Neuronal stem cell (in vitro differentiated cells): ENCODE results near the gene VPS26C.

ENCODE experiments used
- DNase-seq: peaks from one replicate; pipeline ENCODE4 v3.0.0-alpha.2; 2013; ENCODE audit warnings: low spot score
- H2AFZ ChIP-seq: one replicate; pipeline ENCODE4 v1.6.1; 2013; ENCODE audit warnings: mild to moderate bottlenecking, low read length, inconsistent platforms
- H2AK5ac ChIP-seq: 2 replicates; pipeline ENCODE4 v1.6.1; 2013; ENCODE audit warnings: low read depth, mild to moderate bottlenecking, inconsistent platforms, low read length, moderate library complexity, mixed read lengths
- H2BK120ac ChIP-seq: 2 replicates; pipeline ENCODE4 v1.6.1; 2013; ENCODE audit warnings: low read depth, mild to moderate bottlenecking, inconsistent platforms, low read length, moderate library complexity, mixed read lengths
- H2BK12ac ChIP-seq: one replicate; pipeline ENCODE4 v1.6.1; 2013; ENCODE audit warnings: low read length, inconsistent platforms
- H2BK15ac ChIP-seq: 2 replicates; pipeline ENCODE4 v1.6.1; 2013; ENCODE audit warnings: mild to moderate bottlenecking, low read length, inconsistent platforms, mixed read lengths
- H2BK5ac ChIP-seq: one replicate; pipeline ENCODE4 v1.6.1; 2013; ENCODE audit warnings: inconsistent platforms, mild to moderate bottlenecking, low read length, moderate library complexity
- H3K14ac ChIP-seq: one replicate; pipeline ENCODE4 v1.6.1; 2013; ENCODE audit warnings: low read length, inconsistent platforms
- H3K18ac ChIP-seq: 2 replicates; pipeline ENCODE4 v1.6.1; 2013; ENCODE audit warnings: low read length, inconsistent platforms
- H3K23ac ChIP-seq: 2 replicates; pipeline ENCODE4 v1.6.1; 2013; ENCODE audit warnings: low read depth, mild to moderate bottlenecking, mixed read lengths, low read length, inconsistent platforms; ENCODE audit not compliant: poor library complexity
- H3K27ac ChIP-seq: replicated peaks from 3 replicates; pipeline ENCODE4 v1.5.1; 2013; ENCODE audit warnings: low read length, inconsistent platforms
- H3K27me3 ChIP-seq, 3 experiments: 2 replicates each; pipeline ENCODE4 v1.6.1; 2013; ENCODE audit warnings: low read length in 3 of 3, mild to moderate bottlenecking in 2 of 3, inconsistent platforms in 1 of 3, low read depth in 1 of 3, mixed read lengths in 1 of 3, moderate library complexity in 1 of 3; ENCODE audit not compliant: control insufficient read depth in 3 of 3, insufficient read depth in 3 of 3
- H3K36me3 ChIP-seq, 2 donors: replicated peaks in 1 of 2; 2 replicates each; pipeline ENCODE4 v1.6.1; 2013; ENCODE audit warnings: low read length in 2 of 2; ENCODE audit not compliant: control insufficient read depth in 2 of 2, insufficient read depth in 2 of 2
- H3K4ac ChIP-seq: 2 replicates; pipeline ENCODE4 v1.6.1; 2013; ENCODE audit warnings: inconsistent platforms, mild to moderate bottlenecking, low read length, moderate library complexity
- H3K4me1 ChIP-seq, 2 donors: 1 replicate in 1 of 2; 2 replicates in 1 of 2; pipeline ENCODE4 v1.6.1; 2013; ENCODE audit warnings: low read length in 2 of 2, low read depth in 1 of 2; ENCODE audit not compliant: control insufficient read depth in 2 of 2, insufficient read depth in 1 of 2
- H3K4me2 ChIP-seq: one replicate; pipeline ENCODE4 v1.6.1; 2013; ENCODE audit warnings: mild to moderate bottlenecking, low read length, inconsistent platforms; ENCODE audit not compliant: insufficient read depth, poor library complexity, severe bottlenecking
- H3K4me3 ChIP-seq, 2 donors: 2 replicates each; pipeline ENCODE4 v1.5.1; 2013; ENCODE audit warnings: low read length in 2 of 2, mild to moderate bottlenecking in 2 of 2, inconsistent platforms in 1 of 2, moderate library complexity in 1 of 2
- H3K79me1 ChIP-seq: one replicate; pipeline ENCODE4 v1.6.1; 2013; ENCODE audit warnings: low read depth, mild to moderate bottlenecking, inconsistent platforms, low read length, moderate library complexity
- H3K9ac ChIP-seq: one replicate; pipeline ENCODE4 v1.6.1; 2013; ENCODE audit warnings: mild to moderate bottlenecking, low read depth, low read length, inconsistent platforms; ENCODE audit not compliant: poor library complexity
- H3K9me3 ChIP-seq, 2 donors: replicated peaks in 1 of 2; 2 replicates each; pipeline versions ENCODE3 to v1.6.1; 2013; ENCODE audit warnings: low read length in 2 of 2, mild to moderate bottlenecking in 2 of 2, inconsistent platforms in 1 of 2, low read depth in 1 of 2, mixed read lengths in 1 of 2, moderate library complexity in 1 of 2; ENCODE audit not compliant: control insufficient read depth in 2 of 2, insufficient read depth in 1 of 2
- H4K8ac ChIP-seq: one replicate; pipeline ENCODE4 v1.6.1; 2013; ENCODE audit warnings: low read depth, mild to moderate bottlenecking, inconsistent platforms, low read length, moderate library complexity
- H4K91ac ChIP-seq: one replicate; pipeline ENCODE4 v1.6.1; 2013; ENCODE audit warnings: low read length, low read depth, mild to moderate bottlenecking, inconsistent platforms; ENCODE audit not compliant: poor library complexity
- WGBS, 2 donors: extraction: QIAGEN DNeasy Blood & Tissue Kit; methylation state at CpG; one replicate each; pipeline ENCODE4 v1.1.7; 2013; ENCODE audit warnings: missing lambda C conversion rate in 2 of 2, mixed read lengths in 1 of 2; ENCODE audit not compliant: insufficient read length in 2 of 2, insufficient replicate concordance in 1 of 2; ENCODE audit errors: extremely low coverage in 2 of 2; 5-methylcytosine and 5-hydroxymethylcytosine counted together

Gene VPS26C

DNA sequence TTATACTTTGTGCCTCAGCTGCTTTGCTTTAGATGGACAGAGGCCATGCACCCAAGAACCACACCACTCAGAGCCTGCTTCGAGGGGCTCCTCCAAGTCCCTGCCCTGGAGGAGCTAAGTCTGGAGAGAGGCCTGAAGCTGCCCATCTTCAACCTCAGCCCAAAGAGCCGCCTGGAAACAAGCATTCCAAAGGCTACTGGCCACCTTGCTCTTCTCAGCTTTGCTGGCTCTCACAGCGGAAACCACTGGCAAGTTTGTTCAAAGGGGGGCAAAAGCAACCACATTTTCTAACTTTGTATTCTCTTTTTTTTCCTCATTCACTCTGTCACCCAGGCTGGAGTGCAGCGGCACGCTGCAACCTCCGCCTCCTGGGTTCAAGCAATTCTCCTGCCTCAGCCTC, 23.2 kb downstream of the VPS26C start:
- no peak overlapping the region for H2BK12ac ChIP-seq
- no peak overlapping the region for H4K91ac ChIP-seq
- no peak overlapping the region for H3K4ac ChIP-seq
- no peak overlapping the region for H2BK15ac ChIP-seq
- no peak overlapping the region for H3K4me3 ChIP-seq
- H2BK120ac ChIP-seq: no peak overlapping the region
- no peaks in the 10 kb centered on the region for H3K27me3 ChIP-seq
- no peak overlapping the region for H3K14ac ChIP-seq
- no peak overlapping the region for H4K8ac ChIP-seq
- peaks cover 0 to 26% of the 10 kb centered on the region in 2 donors for H3K36me3 ChIP-seq
- peaks cover 0 to 5% of the 10 kb centered on the region in 2 donors for H3K4me1 ChIP-seq
- H3K27ac ChIP-seq: no peak overlapping the region
- no peaks in the 10 kb centered on the region for H3K9me3 ChIP-seq
- no peak overlapping the region for H3K9ac ChIP-seq
- WGBS, 2 donors: no CpG with 5 or more reads among the region's 6 CpGs
- no peak overlapping the region for H2AFZ ChIP-seq
- no peak overlapping the region for H3K23ac ChIP-seq
- no peak for DNase-seq
- no peak overlapping the region for H3K4me2 ChIP-seq
- H3K18ac ChIP-seq: no peak overlapping the region
- no peak overlapping the region for H2BK5ac ChIP-seq
- H3K79me1 ChIP-seq: peaks cover 4% of the 10 kb centered on the region
- no peak overlapping the region for H2AK5ac ChIP-seq

DNA sequence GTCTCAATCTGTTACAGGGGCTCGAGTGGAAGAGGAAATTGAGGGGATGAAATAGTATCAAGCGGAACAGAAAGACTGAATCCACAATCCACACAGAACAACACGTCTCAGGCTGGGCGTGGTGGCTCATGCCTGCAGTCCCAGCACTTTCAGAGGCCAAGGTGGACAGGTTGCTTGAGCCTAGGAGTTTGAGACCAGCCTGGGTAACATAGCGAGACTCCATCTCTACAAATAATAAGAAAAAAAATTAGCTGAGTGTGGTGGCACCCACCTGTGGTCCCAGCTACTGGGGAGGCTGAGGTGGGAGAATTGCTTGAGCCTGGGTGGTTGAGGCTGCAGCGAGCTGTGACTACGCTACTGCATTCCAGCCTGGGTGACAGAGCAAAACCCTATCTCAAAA, 25.7 kb downstream of the VPS26C start:
- Histone ChIP-seq H2AK5ac (no peak overlapping the region), H3K9ac (no peak overlapping the region), H4K91ac (no peak overlapping the region), H2AFZ (no peak overlapping the region), H2BK15ac (no peak overlapping the region), H3K14ac (no peak overlapping the region), H3K18ac (no peak overlapping the region), H3K36me3 (peaks cover 2 to 51% of the 10 kb centered on the region in 2 donors), H3K4me3 (no peak overlapping the region), H3K4me1 (peaks cover 0 to 5% of the 10 kb centered on the region in 2 donors), H2BK12ac (no peak overlapping the region), H3K4me2 (no peak overlapping the region), H3K23ac (no peak overlapping the region), H3K27ac (no peak overlapping the region), H3K27me3 (no peaks in the 10 kb centered on the region), H3K79me1 (peaks cover 4% of the 10 kb centered on the region), H2BK120ac (no peak overlapping the region), H3K4ac (no peak overlapping the region), H2BK5ac (no peak overlapping the region), H3K9me3 (no peaks in the 10 kb centered on the region), H4K8ac (no peak overlapping the region)
- DNase-seq: no peak
- WGBS, 2 donors: no CpG with 5 or more reads among the region's 7 CpGs

DNA sequence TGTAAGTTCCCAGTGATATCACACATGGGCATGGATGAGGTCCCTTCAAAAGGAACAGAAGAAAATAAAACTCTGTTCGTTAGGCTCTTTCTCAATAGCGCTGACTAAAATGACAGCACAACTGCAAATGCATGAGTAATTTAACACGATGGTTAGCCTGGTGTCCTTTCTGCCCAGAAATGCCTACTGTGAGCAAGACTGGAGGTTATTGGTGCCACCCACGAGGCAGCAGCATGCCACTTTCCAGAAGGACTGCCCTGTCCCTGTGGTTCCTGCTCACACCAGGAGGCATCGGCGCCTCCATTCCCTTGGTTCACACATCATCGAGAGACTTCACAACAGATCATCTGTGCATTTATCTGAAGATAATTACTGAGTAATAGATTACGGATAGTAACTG, 26.2 kb downstream of the VPS26C start:
- Histone ChIP-seq H3K18ac (no peak overlapping the region), H3K9me3 (no peaks in the 10 kb centered on the region), H3K4me2 (no peak overlapping the region), H3K36me3 (peaks cover 2 to 56% of the 10 kb centered on the region in 2 donors), H3K23ac (no peak overlapping the region), H3K4ac (no peak overlapping the region), H2AFZ (no peak overlapping the region), H3K4me1 (peaks cover 0 to 5% of the 10 kb centered on the region in 2 donors), H2BK120ac (no peak overlapping the region), H2BK5ac (no peak overlapping the region), H3K79me1 (peaks cover 4% of the 10 kb centered on the region), H2AK5ac (no peak overlapping the region), H3K4me3 (no peak overlapping the region), H4K8ac (no peak overlapping the region), H3K27me3 (no peaks in the 10 kb centered on the region), H3K14ac (no peak overlapping the region), H3K27ac (no peak overlapping the region), H4K91ac (no peak overlapping the region), H3K9ac (no peak overlapping the region), H2BK15ac (no peak overlapping the region), H2BK12ac (no peak overlapping the region)
- DNase-seq: no peak
- no CpG with 5 or more reads among the region's 8 CpGs for WGBS, 2 donors

DNA sequence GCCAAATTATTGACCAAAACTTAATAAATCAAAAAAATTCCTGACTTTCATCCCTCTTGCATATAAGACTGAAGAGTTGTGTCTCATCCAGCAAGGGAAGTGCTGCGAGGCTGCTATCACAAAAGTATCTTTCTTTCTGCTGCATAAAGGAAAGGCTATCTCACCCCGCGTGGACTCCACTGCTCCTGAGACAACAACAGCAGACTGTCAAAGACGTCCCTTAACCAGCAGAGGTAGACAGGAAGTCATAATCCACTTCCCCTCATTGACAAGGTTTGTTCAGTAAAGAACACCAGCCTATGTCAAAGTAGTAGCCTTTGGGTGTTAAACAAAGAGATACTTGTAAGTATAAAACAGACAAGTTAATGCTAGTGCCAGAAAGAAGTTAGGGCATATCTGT, 29.4 kb downstream of the VPS26C start:
- H2BK5ac ChIP-seq: no peak overlapping the region
- no peak overlapping the region for H3K9ac ChIP-seq
- no peak for DNase-seq
- peaks cover 4% of the 10 kb centered on the region for H3K79me1 ChIP-seq
- H2BK15ac ChIP-seq: no peak overlapping the region
- no peaks in the 10 kb centered on the region for H3K27me3 ChIP-seq
- H3K4me3 ChIP-seq: no peak overlapping the region
- H2AK5ac ChIP-seq: no peak overlapping the region
- no peak overlapping the region for H2AFZ ChIP-seq
- H2BK120ac ChIP-seq: no peak overlapping the region
- H3K4me2 ChIP-seq: no peak overlapping the region
- H3K14ac ChIP-seq: no peak overlapping the region
- no CpG with 5 or more reads among the region's 4 CpGs for WGBS, 2 donors
- H3K27ac ChIP-seq: no peak overlapping the region
- no peak overlapping the region for H4K91ac ChIP-seq
- no peak overlapping the region for H3K4ac ChIP-seq
- no peak overlapping the region for H2BK12ac ChIP-seq
- no peaks in the 10 kb centered on the region for H3K4me1 ChIP-seq
- H3K9me3 ChIP-seq: no peaks in the 10 kb centered on the region
- H3K23ac ChIP-seq: no peak overlapping the region
- peaks cover 5 to 82% of the 10 kb centered on the region in 2 donors for H3K36me3 ChIP-seq
- H3K18ac ChIP-seq: no peak overlapping the region
- H4K8ac ChIP-seq: no peak overlapping the region
